NCI-H1436 treated with DMSO at 0.1 percent for 48 hours (cell line): ENCODE results near the gene RHBDD1.
A peak's percentile ranks its signal among the peaks of the same experiment; 100 is the strongest.
"Not testable (repeated sequence)": the region's sequence is repeated elsewhere in the genome, so short reads cannot be mapped to it uniquely, and the experiment has no call there.

Experiments
- DNase-seq: peaks from one replicate; lab custom pipeline; 2025; lab: John Stamatoyannopoulos, UW

Gene RHBDD1

GRCh38 chr2:226799976-226800940 is 35.6 kb upstream of the RHBDD1 start:
- no peak for DNase-seq

GRCh38 chr2:226800941-226801784 is 34.7 kb upstream of the RHBDD1 start:
- DNase-seq, result peak; percentile 48

- peak; percentile 40 for DNase-seq
Measured at GRCh38 chr2:226802573-226802972, 33.3 kb upstream of the RHBDD1 start.

- DNase-seq, result no peak
Measured at GRCh38 chr2:226803410-226803809, 32.4 kb upstream of the RHBDD1 start.

GRCh38 chr2:226813148-226813701 is 22.6 kb upstream of the RHBDD1 start:
- DNase-seq, result no peak

- no peak for DNase-seq
Measured at GRCh38 chr2:226818930-226819329, 16.9 kb upstream of the RHBDD1 start.

GRCh38 chr2:226825056-226825455 is 10.8 kb upstream of the RHBDD1 start:
- no peak for DNase-seq

- no peak for DNase-seq
Measured at GRCh38 chr2:226828191-226828590, 7.7 kb upstream of the RHBDD1 start.

- DNase-seq, result no peak
Measured at GRCh38 chr2:226829721-226830631, 5.9 kb upstream of the RHBDD1 start.

- no peak for DNase-seq
Measured at GRCh38 chr2:226831266-226831665, 4.6 kb upstream of the RHBDD1 start.

- DNase-seq, result no peak
Measured at GRCh38 chr2:226832061-226832460, 3.8 kb upstream of the RHBDD1 start.

GRCh38 chr2:226834880-226835279 is 974 bp upstream of the RHBDD1 start:
- DNase-seq, result not testable (repeated sequence)

- no peak for DNase-seq
Measured at GRCh38 chr2:226835420-226835795, 446 bp upstream of the RHBDD1 start.

GRCh38 chr2:226836548-226836885 is 663 bp downstream of the RHBDD1 start:
- no peak for DNase-seq

GRCh38 chr2:226837334-226837733 is 1.5 kb downstream of the RHBDD1 start:
- DNase-seq, result no peak

- no peak for DNase-seq
Measured at GRCh38 chr2:226837787-226838603, 2.1 kb downstream of the RHBDD1 start.

GRCh38 chr2:226838722-226839121 is 2.9 kb downstream of the RHBDD1 start:
- no peak for DNase-seq

- DNase-seq, result no peak
Measured at GRCh38 chr2:226839161-226839560, 3.3 kb downstream of the RHBDD1 start.

GRCh38 chr2:226839951-226840350 is 4.1 kb downstream of the RHBDD1 start:
- DNase-seq, result no peak

GRCh38 chr2:226843001-226843400 is 7.1 kb downstream of the RHBDD1 start:
- not testable (repeated sequence) for DNase-seq
